CMK (cell line): ENCODE data around the gene CDC6.

Source experiments
- DNase-seq: peaks from one replicate; pipeline ENCODE4 v3.0.0-alpha.2; 2010; ENCODE audit warnings: low read depth

The CDC6 gene

GRCh38 chr17:40340880-40341807 lies 53.5 kb downstream of the CDC6 start:
- no peak for DNase-seq

GRCh38 chr17:40341808-40342503 lies 54.3 kb downstream of the CDC6 start:
- no peak for DNase-seq

GRCh38 chr17:40342504-40343218 lies 55.0 kb downstream of the CDC6 start:
- no peak for DNase-seq

- DNase-seq: no peak
Observed at GRCh38 chr17:40343219-40344119, 55.8 kb downstream of the CDC6 start.

- no peak for DNase-seq
Observed at GRCh38 chr17:40344421-40345160, 56.9 kb downstream of the CDC6 start.

GRCh38 chr17:40345161-40345993 lies 57.7 kb downstream of the CDC6 start:
- DNase-seq: peak; percentile 88

- DNase-seq: no peak
Observed at GRCh38 chr17:40345994-40346764, 58.5 kb downstream of the CDC6 start.

GRCh38 chr17:40346765-40347158 lies 59.1 kb downstream of the CDC6 start:
- DNase-seq: no peak

- no peak for DNase-seq
Observed at GRCh38 chr17:40347319-40348135, 59.8 kb downstream of the CDC6 start.

GRCh38 chr17:40348136-40348504 lies 60.4 kb downstream of the CDC6 start:
- no peak for DNase-seq

GRCh38 chr17:40348562-40349476 lies 61.1 kb downstream of the CDC6 start:
- no peak for DNase-seq

GRCh38 chr17:40349477-40349894 lies 61.8 kb downstream of the CDC6 start:
- DNase-seq: no peak

GRCh38 chr17:40349895-40350688 lies 62.4 kb downstream of the CDC6 start:
- no peak for DNase-seq

GRCh38 chr17:40350689-40351358 lies 63.1 kb downstream of the CDC6 start:
- no peak for DNase-seq

GRCh38 chr17:40351359-40352236 lies 63.9 kb downstream of the CDC6 start:
- no peak for DNase-seq
